MG63 (cell line): Measurements from ENCODE around the gene CAMTA2. TPM values are rescaled to one million over a fixed set of nuclear protein-coding genes. Genes with fewer than 3 reads are reported as not detected.
"Not testable (repeated sequence)": the region's sequence is repeated elsewhere in the genome, so short reads cannot be mapped to it uniquely, and the experiment has no call there.

Experiments
- DNase-seq: peaks from one replicate; pipeline ENCODE4 v3.0.0-alpha.2; 2020
- H3K27me3 ChIP-seq: fragments of 250-450 bp; sonication (Bioruptor Pico); 2 replicates; pipeline ENCODE4 v1.5.1; 2020; ENCODE audit warnings: mild to moderate bottlenecking, moderate library complexity
- H3K36me3 ChIP-seq: fragments of 250-450 bp; sonication (Bioruptor Pico); 2 replicates; pipeline ENCODE4 v1.5.1; 2020; ENCODE audit warnings: mild to moderate bottlenecking, moderate library complexity
- H3K4me3 ChIP-seq: fragments of 250-450 bp; sonication (Bioruptor Pico); 2 replicates; pipeline ENCODE4 v1.5.1; 2020; ENCODE audit warnings: mild to moderate bottlenecking, moderate library complexity
- H3K9me3 ChIP-seq: fragments of 250-450 bp; sonication (Bioruptor Pico); 2 replicates; pipeline ENCODE4 v1.5.1; 2020; ENCODE audit warnings: mild to moderate bottlenecking, moderate library complexity
- total RNA-seq: library from RNA; depleted of rRNA; stranded (reverse); fragments of >200 nt; shearing (Covaris generic); gene quantifications from 2 replicates; pipeline ENCODE4 v1.2.3, GENCODE V29; 2014; ENCODE audit warnings: low replicate concordance; rRNA removed

The CAMTA2 gene, protein sequence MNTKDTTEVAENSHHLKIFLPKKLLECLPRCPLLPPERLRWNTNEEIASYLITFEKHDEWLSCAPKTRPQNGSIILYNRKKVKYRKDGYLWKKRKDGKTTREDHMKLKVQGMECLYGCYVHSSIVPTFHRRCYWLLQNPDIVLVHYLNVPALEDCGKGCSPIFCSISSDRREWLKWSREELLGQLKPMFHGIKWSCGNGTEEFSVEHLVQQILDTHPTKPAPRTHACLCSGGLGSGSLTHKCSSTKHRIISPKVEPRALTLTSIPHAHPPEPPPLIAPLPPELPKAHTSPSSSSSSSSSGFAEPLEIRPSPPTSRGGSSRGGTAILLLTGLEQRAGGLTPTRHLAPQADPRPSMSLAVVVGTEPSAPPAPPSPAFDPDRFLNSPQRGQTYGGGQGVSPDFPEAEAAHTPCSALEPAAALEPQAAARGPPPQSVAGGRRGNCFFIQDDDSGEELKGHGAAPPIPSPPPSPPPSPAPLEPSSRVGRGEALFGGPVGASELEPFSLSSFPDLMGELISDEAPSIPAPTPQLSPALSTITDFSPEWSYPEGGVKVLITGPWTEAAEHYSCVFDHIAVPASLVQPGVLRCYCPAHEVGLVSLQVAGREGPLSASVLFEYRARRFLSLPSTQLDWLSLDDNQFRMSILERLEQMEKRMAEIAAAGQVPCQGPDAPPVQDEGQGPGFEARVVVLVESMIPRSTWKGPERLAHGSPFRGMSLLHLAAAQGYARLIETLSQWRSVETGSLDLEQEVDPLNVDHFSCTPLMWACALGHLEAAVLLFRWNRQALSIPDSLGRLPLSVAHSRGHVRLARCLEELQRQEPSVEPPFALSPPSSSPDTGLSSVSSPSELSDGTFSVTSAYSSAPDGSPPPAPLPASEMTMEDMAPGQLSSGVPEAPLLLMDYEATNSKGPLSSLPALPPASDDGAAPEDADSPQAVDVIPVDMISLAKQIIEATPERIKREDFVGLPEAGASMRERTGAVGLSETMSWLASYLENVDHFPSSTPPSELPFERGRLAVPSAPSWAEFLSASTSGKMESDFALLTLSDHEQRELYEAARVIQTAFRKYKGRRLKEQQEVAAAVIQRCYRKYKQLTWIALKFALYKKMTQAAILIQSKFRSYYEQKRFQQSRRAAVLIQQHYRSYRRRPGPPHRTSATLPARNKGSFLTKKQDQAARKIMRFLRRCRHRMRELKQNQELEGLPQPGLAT
- 1.9 and 5.6 TPM in 2 replicates for total RNA-seq

- no peaks in the 10 kb centered on the region for H3K9me3 ChIP-seq
- H3K4me3 ChIP-seq, result peak within 1 kb of the TSS; percentile 66
- DNase-seq, result peak; percentile 78
- no peaks in the 10 kb centered on the region for H3K36me3 ChIP-seq
- H3K27me3 ChIP-seq, result no peaks in the 10 kb centered on the region
Measured at GRCh38 chr17:4986951-4987766, at the start of gene CAMTA2. TSS of gene CAMTA2 (minus strand) at chr17:4987675. CDS start at chr17:4986222, 1,453 bp downstream.

DNA sequence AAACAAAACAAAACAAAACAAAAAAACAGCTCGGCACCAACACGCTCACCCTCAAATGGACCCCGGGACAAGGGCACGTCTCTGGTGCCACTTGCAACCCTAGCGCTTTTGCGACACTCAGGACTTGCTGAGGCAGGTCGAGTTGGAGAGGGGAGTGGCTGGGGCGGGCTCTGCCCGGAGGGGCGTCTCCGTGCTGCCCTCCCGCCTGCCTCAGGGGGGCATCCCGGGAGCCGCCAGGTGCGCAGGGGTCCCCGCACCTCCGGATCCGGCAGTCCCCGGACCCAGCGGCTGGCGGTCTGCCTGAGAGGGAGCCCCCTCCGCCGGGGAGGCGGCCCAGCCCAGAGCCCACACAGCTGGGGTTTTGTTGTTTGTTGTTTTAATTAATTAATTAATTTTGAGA, 47.8 kb upstream of the CAMTA2 start, which contains the start of gene SLC52A1:
Gene SLC52A1, minus strand, starts transcription at position 112 of the 400 bp plus-strand sequence. CDS start 820 bp downstream, outside the sequence.
- no peaks in the 10 kb centered on the region for H3K9me3 ChIP-seq
- H3K27me3 ChIP-seq, result no peaks in the 10 kb centered on the region
- DNase-seq, result no peak
- H3K36me3 ChIP-seq, result no peaks in the 10 kb centered on the region
- peak within 1 kb of the TSS; percentile 17 for H3K4me3 ChIP-seq

- no peaks in the 10 kb centered on the region for H3K27me3 ChIP-seq
- no peak for DNase-seq
- H3K9me3 ChIP-seq, result no peaks in the 10 kb centered on the region
- H3K4me3 ChIP-seq, result no peak overlapping the region
- H3K36me3 ChIP-seq, result no peaks in the 10 kb centered on the region
Measured at GRCh38 chr17:5034651-5035050, 47.2 kb upstream of the CAMTA2 start.

GRCh38 chr17:5034063-5034462, 46.6 kb upstream of the CAMTA2 start:
- DNase-seq, result no peak
- H3K4me3 ChIP-seq, result no peak overlapping the region

DNA sequence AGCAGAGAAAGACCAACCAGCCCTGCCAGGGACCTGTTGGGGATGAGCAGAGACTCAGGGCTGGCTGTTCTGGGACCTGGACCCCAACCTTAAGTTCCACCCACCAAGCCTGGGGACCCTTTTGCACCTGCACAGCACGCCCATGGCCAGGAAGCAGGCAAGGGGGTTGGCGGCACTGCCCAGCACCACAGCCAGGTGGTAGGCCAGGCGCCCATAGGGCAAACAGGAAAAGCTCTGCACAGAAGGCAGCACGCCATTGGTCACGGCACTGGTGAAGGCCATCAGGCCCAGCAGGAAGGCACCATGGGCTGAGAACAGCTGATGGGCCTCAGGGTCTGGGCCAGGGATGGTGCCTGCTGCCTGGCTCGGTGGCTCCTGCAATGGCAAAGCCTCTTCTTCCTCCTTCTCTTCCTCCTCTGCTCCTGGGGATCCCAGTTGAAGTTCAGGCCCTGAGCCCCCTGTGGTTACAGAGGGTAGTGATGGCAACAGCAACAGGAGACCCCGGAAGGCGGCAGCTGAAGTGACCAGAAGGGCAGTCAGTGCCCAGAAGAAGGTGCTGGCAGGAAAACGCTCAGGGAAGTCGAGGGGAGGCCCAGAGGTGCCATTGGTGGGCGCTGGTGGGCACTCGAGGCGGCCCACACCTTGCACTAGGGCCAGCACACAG, 46.0 kb upstream of the CAMTA2 start:
- Histone ChIP-seq H3K27me3 (no peaks in the 10 kb centered on the region), H3K9me3 (no peaks in the 10 kb centered on the region), H3K36me3 (no peaks in the 10 kb centered on the region), H3K4me3 (no peak overlapping the region)
- no peak for DNase-seq

More at GRCh38 chr17:5034063-5034462, 46.6 kb upstream of the CAMTA2 start:
- Histone ChIP-seq H3K9me3 (no peaks in the 10 kb centered on the region), H3K27me3 (no peaks in the 10 kb centered on the region), H3K36me3 (no peaks in the 10 kb centered on the region)

DNA sequence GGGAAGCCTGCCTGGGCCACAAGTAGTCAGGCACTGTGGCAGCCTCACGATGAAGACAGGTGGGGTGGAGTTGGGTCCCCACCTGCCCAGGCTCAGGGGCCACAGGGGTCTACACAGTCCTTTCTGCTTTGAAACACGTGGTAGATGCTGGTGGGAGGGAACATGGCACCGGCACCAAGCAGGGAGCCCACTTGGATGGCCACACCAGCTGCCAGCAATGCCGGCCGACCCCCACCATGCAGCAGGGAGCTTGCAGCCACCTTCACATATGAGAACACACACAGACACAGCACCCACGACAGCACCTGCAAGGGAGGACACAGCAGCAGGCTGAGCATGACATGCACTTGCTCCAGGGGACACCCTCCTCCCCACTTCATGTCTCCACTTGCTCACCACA, 45.4 kb upstream of the CAMTA2 start:
- H3K36me3 ChIP-seq, result no peaks in the 10 kb centered on the region
- no peaks in the 10 kb centered on the region for H3K9me3 ChIP-seq
- no peaks in the 10 kb centered on the region for H3K27me3 ChIP-seq
- DNase-seq, result no peak
- no peak overlapping the region for H3K4me3 ChIP-seq

DNA sequence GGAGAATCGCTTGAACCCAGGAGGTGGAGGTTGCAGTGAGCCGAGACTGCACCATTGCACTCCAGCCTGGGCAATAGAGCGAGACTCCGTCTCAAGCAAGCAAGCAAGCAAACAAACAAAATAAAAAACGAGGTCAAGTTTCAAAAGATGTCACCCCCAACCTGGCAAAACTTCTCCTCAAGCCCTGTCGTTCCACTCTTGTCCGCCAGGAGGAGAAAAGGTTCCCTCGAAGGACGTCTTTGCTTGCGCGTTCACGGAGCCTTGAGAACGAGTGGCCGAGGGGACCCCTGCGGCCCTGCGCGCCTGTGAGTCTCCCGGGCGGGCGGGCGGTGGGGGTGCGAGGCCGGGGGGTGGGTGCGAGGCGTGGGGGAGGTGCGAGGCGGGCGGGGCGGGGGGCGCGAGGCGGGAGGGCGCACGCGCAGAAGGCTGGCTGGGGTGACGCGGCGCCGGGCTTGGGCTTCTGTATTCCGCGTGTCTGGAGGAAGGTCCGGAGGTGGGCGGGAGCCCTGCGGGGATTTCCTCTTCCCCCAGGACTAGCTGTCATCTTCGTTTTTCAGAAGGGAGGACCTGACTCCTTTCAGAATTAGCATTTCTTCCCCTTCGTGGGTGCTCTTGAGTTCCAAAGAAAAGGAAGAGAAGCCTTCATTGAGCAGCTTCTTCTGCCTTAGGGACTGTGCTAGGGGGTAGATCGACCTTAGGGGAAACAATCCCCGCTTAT, 44.0 kb upstream of the CAMTA2 start:
- H3K36me3 ChIP-seq, result no peaks in the 10 kb centered on the region
- H3K4me3 ChIP-seq, result peak overlapping the region; percentile 36
- H3K9me3 ChIP-seq, result no peaks in the 10 kb centered on the region
- H3K27me3 ChIP-seq, result no peaks in the 10 kb centered on the region
- peak; percentile 72 for DNase-seq

DNA sequence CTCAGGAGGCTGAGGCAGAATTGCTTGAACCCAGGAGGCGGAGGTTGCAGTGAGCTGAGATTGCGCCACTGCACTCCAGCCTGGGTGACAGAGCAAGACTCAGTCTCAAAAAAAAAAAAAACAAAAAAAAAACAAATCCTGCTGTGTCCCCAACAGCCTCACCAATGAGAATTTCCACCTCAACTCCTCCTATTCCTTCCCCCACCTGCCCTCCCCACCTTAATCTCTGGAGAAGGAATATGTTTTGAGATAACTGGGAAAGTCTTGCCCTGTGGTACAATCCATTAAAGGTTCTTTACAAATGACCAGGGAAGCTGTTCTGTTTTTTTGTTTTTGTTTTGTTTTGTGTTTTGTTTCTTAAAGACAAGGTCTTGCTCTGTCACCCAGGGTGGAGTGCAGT, 42.7 kb upstream of the CAMTA2 start:
- not testable (repeated sequence) for H3K4me3 ChIP-seq, H3K9me3 ChIP-seq, H3K27me3 ChIP-seq, H3K36me3 ChIP-seq, DNase-seq

GRCh38 chr17:5027916-5028315, 40.4 kb upstream of the CAMTA2 start:
- H3K27me3 ChIP-seq, result no peaks in the 10 kb centered on the region
- no peaks in the 10 kb centered on the region for H3K36me3 ChIP-seq
- H3K9me3 ChIP-seq, result no peaks in the 10 kb centered on the region
- no peak for DNase-seq
- H3K4me3 ChIP-seq, result no peak overlapping the region

DNA sequence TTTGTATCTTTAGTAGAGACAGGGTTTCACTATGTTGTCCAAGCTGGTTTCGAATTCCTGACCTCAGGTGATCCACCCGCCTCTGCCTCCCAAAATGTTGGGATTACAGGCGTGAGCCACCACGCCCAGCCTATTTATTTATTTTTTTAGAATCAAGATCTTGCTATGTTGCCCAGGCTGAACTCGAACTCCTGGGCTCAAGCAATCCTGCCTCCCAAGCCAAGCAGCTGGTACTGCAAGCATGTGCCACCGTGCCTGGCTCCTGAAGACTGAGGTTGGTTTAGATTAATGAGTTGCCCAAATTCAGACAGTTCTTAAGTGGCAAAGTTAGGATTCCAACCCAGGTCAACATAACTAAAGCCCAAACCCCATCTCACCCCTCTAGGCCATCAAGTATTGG, 39.8 kb upstream of the CAMTA2 start:
- Histone ChIP-seq H3K36me3 (no peaks in the 10 kb centered on the region), H3K4me3 (no peak overlapping the region), H3K27me3 (no peaks in the 10 kb centered on the region), H3K9me3 (no peaks in the 10 kb centered on the region)
- DNase-seq, result no peak

DNA sequence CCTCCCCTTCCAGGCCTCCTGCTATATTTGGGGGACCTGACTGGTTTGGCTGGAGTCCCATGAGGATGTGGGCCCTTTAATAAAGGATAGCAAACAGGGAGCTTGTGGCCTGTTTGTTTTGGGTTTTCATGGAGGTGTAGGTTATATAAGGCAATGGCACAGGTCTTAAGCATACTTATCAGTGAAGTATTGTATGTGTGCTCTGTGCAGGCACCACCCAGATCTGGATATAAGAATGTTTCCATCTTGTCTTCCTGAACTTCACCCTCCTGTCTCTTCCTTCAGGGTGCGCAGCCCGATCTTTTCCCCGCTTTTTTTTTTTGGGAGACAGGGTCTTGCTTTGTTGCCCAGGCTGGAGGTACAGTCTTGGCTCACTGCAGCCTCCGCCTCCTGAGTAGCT, 37.1 kb upstream of the CAMTA2 start:
- no peak overlapping the region for H3K4me3 ChIP-seq
- H3K27me3 ChIP-seq, result no peaks in the 10 kb centered on the region
- no peak for DNase-seq
- peaks cover 7% of the 10 kb centered on the region; the same call in 1 of the 2 replicates for H3K36me3 ChIP-seq
- no peaks in the 10 kb centered on the region for H3K9me3 ChIP-seq

- Histone ChIP-seq H3K36me3 (peaks cover 9% of the 10 kb centered on the region; the same call in 1 of the 2 replicates), H3K9me3 (no peaks in the 10 kb centered on the region), H3K4me3 (no peak overlapping the region), H3K27me3 (no peaks in the 10 kb centered on the region)
- DNase-seq, result no peak
Measured at GRCh38 chr17:5023588-5024147, 36.2 kb upstream of the CAMTA2 start.

- H3K4me3 ChIP-seq, result no peak overlapping the region
- DNase-seq, result no peak
- no peaks in the 10 kb centered on the region for H3K9me3 ChIP-seq
- H3K36me3 ChIP-seq, result peaks cover 12% of the 10 kb centered on the region
- H3K27me3 ChIP-seq, result no peaks in the 10 kb centered on the region
Measured at GRCh38 chr17:5022171-5022711, 34.8 kb upstream of the CAMTA2 start.

DNA sequence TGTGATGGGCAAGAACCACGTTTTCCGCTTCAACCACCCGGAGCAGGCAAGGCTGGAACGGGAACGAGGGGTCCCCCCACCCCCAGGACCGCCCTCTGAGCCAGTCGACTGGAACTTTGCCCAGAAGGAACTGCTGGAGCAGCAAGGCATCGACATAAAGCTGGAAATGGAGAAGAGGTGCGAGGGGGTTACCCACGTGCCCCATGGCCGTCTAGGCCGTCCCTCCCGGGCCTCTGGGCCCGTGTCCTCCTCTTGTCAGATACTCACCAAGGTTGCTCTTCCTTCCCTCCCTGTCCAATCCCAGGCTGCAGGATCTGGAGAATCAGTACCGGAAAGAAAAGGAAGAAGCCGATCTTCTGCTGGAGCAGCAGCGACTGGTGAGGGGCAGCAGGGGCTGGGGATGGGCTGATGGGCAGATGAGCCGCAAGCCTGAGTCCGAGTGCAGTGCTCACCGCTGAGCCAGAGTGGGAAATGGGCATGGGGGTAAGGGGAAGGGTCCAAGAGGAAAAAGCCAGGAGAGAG, 33.1 kb upstream of the CAMTA2 start:
- no peak for DNase-seq
- no peak overlapping the region for H3K4me3 ChIP-seq

More for the DNA sequence above, 33.1 kb upstream of the CAMTA2 start:
- Histone ChIP-seq H3K36me3 (peaks cover 12% of the 10 kb centered on the region), H3K27me3 (no peaks in the 10 kb centered on the region), H3K9me3 (no peaks in the 10 kb centered on the region)
